ENCODE data around the gene PLB1.

Gene PLB1

DNA sequence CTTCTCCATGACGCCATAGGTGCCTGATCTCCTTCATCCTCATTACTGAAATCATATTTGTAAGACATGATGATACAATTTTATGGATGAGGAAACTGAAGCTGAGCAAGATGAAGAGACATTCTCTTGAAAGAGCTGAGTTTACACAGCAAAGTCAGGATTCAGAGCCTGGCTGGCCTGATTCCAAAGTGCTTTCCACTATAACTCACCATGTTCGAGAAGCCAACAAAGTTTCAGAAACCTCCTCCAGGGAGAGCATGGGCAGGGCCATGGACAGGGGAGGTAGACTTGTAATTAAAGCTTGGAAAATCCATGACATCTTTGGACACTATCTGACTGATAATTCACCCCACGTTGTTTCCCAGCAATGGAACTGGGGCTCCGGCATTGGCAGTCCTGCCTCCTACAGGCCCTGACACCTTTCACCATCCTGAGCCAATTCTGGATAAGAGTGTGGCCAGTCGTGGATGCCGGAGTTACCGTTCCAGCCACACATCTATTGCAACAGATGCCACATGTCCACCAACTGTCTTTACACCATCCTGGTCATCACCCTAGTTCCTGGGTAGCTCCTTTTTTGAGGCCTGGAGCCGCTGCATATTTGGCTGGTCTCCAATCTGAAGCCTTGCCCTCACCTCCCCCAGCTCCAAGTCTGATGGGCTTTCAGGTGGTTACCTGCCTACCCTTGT is 170.8 kb downstream of the PLB1 start:
- no peak overlapping the region for H2BK15ac ChIP-seq (ENCODE audit: low read depth, poor library complexity, severe bottlenecking)
- H4K8ac ChIP-seq (ENCODE audit: low read length): no peak overlapping the region
- peak overlapping the region in 1 of 2 experiments; percentile 45 for H2BK12ac ChIP-seq (ENCODE audit: low read length in 2 of 2)
- no peak overlapping the region for H4K91ac ChIP-seq (ENCODE audit: low read length)
- 98% methylated on average over 8 of the region's 8 CpGs for WGBS
- no peaks in the 10 kb centered on the region for H3K79me1 ChIP-seq (replicated peaks; ENCODE audit: low read length, poor library complexity, severe bottlenecking)
- H3K4me2 ChIP-seq (ENCODE audit: low read length, poor library complexity, severe bottlenecking): no peak overlapping the region
- H3K9ac ChIP-seq (ENCODE audit: low read length): no peak overlapping the region
- no peak overlapping the region for H3K27ac ChIP-seq (ENCODE audit: low read length, poor library complexity, severe bottlenecking)
- H3K23ac ChIP-seq (ENCODE audit: low read length in 2 of 2): no peak overlapping the region
- no peak overlapping the region for H2AFZ ChIP-seq (ENCODE audit: low read depth, low read length)
- H2BK120ac ChIP-seq (ENCODE audit: low read depth, low read length): no peak overlapping the region
- H3K36me3 ChIP-seq (ENCODE audit: control insufficient read depth in 1 of 2, insufficient read depth in 2 of 2, low read depth in 1 of 2, low read length in 2 of 2): no peaks in the 10 kb centered on the region
- peak; percentile 41 for DNase-seq
- H3K4me1 ChIP-seq (ENCODE audit: control insufficient read depth, insufficient read depth, low read depth, low read length): peaks cover 18% of the 10 kb centered on the region
- H2AK5ac ChIP-seq (ENCODE audit: low read length, severe bottlenecking): no peak overlapping the region
- no peak overlapping the region for H3K4ac ChIP-seq (ENCODE audit: low read depth in 1 of 2, low read length in 2 of 2)
- peak overlapping the region in 1 of 2 experiments; percentile 44 for H3K14ac ChIP-seq (ENCODE audit: low read length in 2 of 2)
- no peak overlapping the region for H2BK5ac ChIP-seq (ENCODE audit: low read depth, low read length, poor library complexity, severe bottlenecking)
- H3K9me3 ChIP-seq (ENCODE audit: control insufficient read depth, low read length): no peaks in the 10 kb centered on the region
- no peak overlapping the region for H3K4me3 ChIP-seq (ENCODE audit: insufficient read depth in 1 of 2, low read depth in 1 of 2, low read length in 2 of 2)
- H3K27me3 ChIP-seq (ENCODE audit: control insufficient read depth in 1 of 2, insufficient read depth in 1 of 2, low read length in 2 of 2): no peaks in the 10 kb centered on the region
- peak overlapping the region in 1 of 2 experiments; percentile 41 for H3K18ac ChIP-seq (ENCODE audit: low read depth in 1 of 2, low read length in 2 of 2)

GRCh38 chr2:28667261-28667660 is 171.4 kb downstream of the PLB1 start:
- H3K4me3 ChIP-seq (ENCODE audit: insufficient read depth in 1 of 2, low read depth in 1 of 2, low read length in 2 of 2): no peak overlapping the region
- H3K27me3 ChIP-seq (ENCODE audit: control insufficient read depth in 1 of 2, insufficient read depth in 1 of 2, low read length in 2 of 2): no peaks in the 10 kb centered on the region
- H2AFZ ChIP-seq (ENCODE audit: low read depth, low read length): no peak overlapping the region
- peaks cover 15% of the 10 kb centered on the region for H3K4me1 ChIP-seq (ENCODE audit: control insufficient read depth, insufficient read depth, low read depth, low read length)
- no peak overlapping the region for H3K4me2 ChIP-seq (ENCODE audit: low read length, poor library complexity, severe bottlenecking)
- H3K9me3 ChIP-seq (ENCODE audit: control insufficient read depth, low read length): no peaks in the 10 kb centered on the region
- H3K23ac ChIP-seq (ENCODE audit: low read length in 2 of 2): no peak overlapping the region
- no peak overlapping the region for H2BK5ac ChIP-seq (ENCODE audit: low read depth, low read length, poor library complexity, severe bottlenecking)
- H2BK15ac ChIP-seq (ENCODE audit: low read depth, poor library complexity, severe bottlenecking): no peak overlapping the region
- no peak overlapping the region for H3K14ac ChIP-seq (ENCODE audit: low read length in 2 of 2)
- no peaks in the 10 kb centered on the region for H3K79me1 ChIP-seq (replicated peaks; ENCODE audit: low read length, poor library complexity, severe bottlenecking)
- H2BK12ac ChIP-seq (ENCODE audit: low read length in 2 of 2): peak overlapping the region in 1 of 2 experiments; percentile 37
- H3K9ac ChIP-seq (ENCODE audit: low read length): no peak overlapping the region
- no peak overlapping the region for H4K8ac ChIP-seq (ENCODE audit: low read length)
- no peak overlapping the region for H3K4ac ChIP-seq (ENCODE audit: low read depth in 1 of 2, low read length in 2 of 2)
- H2BK120ac ChIP-seq (ENCODE audit: low read depth, low read length): no peak overlapping the region
- no peak for DNase-seq
- H3K36me3 ChIP-seq (ENCODE audit: control insufficient read depth in 1 of 2, insufficient read depth in 2 of 2, low read depth in 1 of 2, low read length in 2 of 2): no peaks in the 10 kb centered on the region
- 89% methylated on average over 4 of the region's 6 CpGs for WGBS
- peak overlapping the region in 1 of 2 experiments; percentile 6 for H3K18ac ChIP-seq (ENCODE audit: low read depth in 1 of 2, low read length in 2 of 2)
- no peak overlapping the region for H2AK5ac ChIP-seq (ENCODE audit: low read length, severe bottlenecking)
- no peak overlapping the region for H3K27ac ChIP-seq (ENCODE audit: low read length, poor library complexity, severe bottlenecking)
- no peak overlapping the region for H4K91ac ChIP-seq (ENCODE audit: low read length)

GRCh38 chr2:28668106-28668814 is 172.4 kb downstream of the PLB1 start:
- H2AFZ ChIP-seq (ENCODE audit: low read depth, low read length): no peak overlapping the region
- no peaks in the 10 kb centered on the region for H3K79me1 ChIP-seq (replicated peaks; ENCODE audit: low read length, poor library complexity, severe bottlenecking)
- H3K4me3 ChIP-seq (ENCODE audit: insufficient read depth in 1 of 2, low read depth in 1 of 2, low read length in 2 of 2): no peak overlapping the region
- H3K23ac ChIP-seq (ENCODE audit: low read length in 2 of 2): no peak overlapping the region
- no peak overlapping the region for H3K4ac ChIP-seq (ENCODE audit: low read depth in 1 of 2, low read length in 2 of 2)
- no peak overlapping the region for H2BK120ac ChIP-seq (ENCODE audit: low read depth, low read length)
- no peak for DNase-seq
- no peak overlapping the region for H3K14ac ChIP-seq (ENCODE audit: low read length in 2 of 2)
- 96% methylated on average over 4 of the region's 5 CpGs for WGBS
- H4K8ac ChIP-seq (ENCODE audit: low read length): no peak overlapping the region
- H2BK5ac ChIP-seq (ENCODE audit: low read depth, low read length, poor library complexity, severe bottlenecking): no peak overlapping the region
- H3K4me2 ChIP-seq (ENCODE audit: low read length, poor library complexity, severe bottlenecking): no peak overlapping the region
- no peak overlapping the region for H3K18ac ChIP-seq (ENCODE audit: low read depth in 1 of 2, low read length in 2 of 2)
- H3K9ac ChIP-seq (ENCODE audit: low read length): no peak overlapping the region
- no peaks in the 10 kb centered on the region for H3K9me3 ChIP-seq (ENCODE audit: control insufficient read depth, low read length)
- H2AK5ac ChIP-seq (ENCODE audit: low read length, severe bottlenecking): no peak overlapping the region
- no peaks in the 10 kb centered on the region for H3K27me3 ChIP-seq (ENCODE audit: control insufficient read depth in 1 of 2, insufficient read depth in 1 of 2, low read length in 2 of 2)
- no peak overlapping the region for H2BK15ac ChIP-seq (ENCODE audit: low read depth, poor library complexity, severe bottlenecking)
- peak overlapping the region; percentile 10 for H4K91ac ChIP-seq (ENCODE audit: low read length)
- no peak overlapping the region for H3K27ac ChIP-seq (ENCODE audit: low read length, poor library complexity, severe bottlenecking)
- no peaks in the 10 kb centered on the region for H3K36me3 ChIP-seq (ENCODE audit: control insufficient read depth in 1 of 2, insufficient read depth in 2 of 2, low read depth in 1 of 2, low read length in 2 of 2)
- H3K4me1 ChIP-seq (ENCODE audit: control insufficient read depth, insufficient read depth, low read depth, low read length): peaks cover 12% of the 10 kb centered on the region
- H2BK12ac ChIP-seq (ENCODE audit: low read length in 2 of 2): no peak overlapping the region

DNA sequence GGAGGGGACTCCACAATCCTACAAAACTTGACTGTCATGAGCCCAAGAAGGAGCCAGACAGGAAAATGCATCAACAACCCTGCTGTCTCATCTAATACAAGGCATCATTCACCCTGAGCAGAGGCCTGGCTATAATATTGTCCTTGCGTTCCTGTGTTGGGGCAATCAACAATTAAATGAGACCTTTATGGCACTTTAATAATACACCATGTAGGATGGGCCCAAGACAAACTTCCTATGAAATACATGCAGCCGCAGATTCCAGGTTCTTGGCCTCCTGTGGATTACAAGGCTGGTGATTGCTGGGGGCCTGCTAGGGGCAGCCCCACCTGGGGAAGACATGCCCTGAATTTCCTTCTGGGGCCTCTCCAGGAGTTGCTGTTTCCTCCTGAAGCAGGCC is 173.0 kb downstream of the PLB1 start:
- no peak overlapping the region for H2AFZ ChIP-seq (ENCODE audit: low read depth, low read length)
- no peak overlapping the region for H4K91ac ChIP-seq (ENCODE audit: low read length)
- no peak overlapping the region for H3K9ac ChIP-seq (ENCODE audit: low read length)
- no peak overlapping the region for H4K8ac ChIP-seq (ENCODE audit: low read length)
- peaks cover 6% of the 10 kb centered on the region for H3K9me3 ChIP-seq (ENCODE audit: control insufficient read depth, low read length)
- no peaks in the 10 kb centered on the region for H3K36me3 ChIP-seq (ENCODE audit: control insufficient read depth in 1 of 2, insufficient read depth in 2 of 2, low read depth in 1 of 2, low read length in 2 of 2)
- H3K27me3 ChIP-seq (ENCODE audit: control insufficient read depth in 1 of 2, insufficient read depth in 1 of 2, low read length in 2 of 2): no peaks in the 10 kb centered on the region
- H2AK5ac ChIP-seq (ENCODE audit: low read length, severe bottlenecking): no peak overlapping the region
- no peak overlapping the region for H3K4me2 ChIP-seq (ENCODE audit: low read length, poor library complexity, severe bottlenecking)
- 100% methylated on average over 2 of the region's 2 CpGs for WGBS
- H3K18ac ChIP-seq (ENCODE audit: low read depth in 1 of 2, low read length in 2 of 2): no peak overlapping the region
- no peak overlapping the region for H3K14ac ChIP-seq (ENCODE audit: low read length in 2 of 2)
- no peak overlapping the region for H3K27ac ChIP-seq (ENCODE audit: low read length, poor library complexity, severe bottlenecking)
- H2BK15ac ChIP-seq (ENCODE audit: low read depth, poor library complexity, severe bottlenecking): peak overlapping the region; percentile 20
- H3K23ac ChIP-seq (ENCODE audit: low read length in 2 of 2): no peak overlapping the region
- DNase-seq: no peak
- peak overlapping the region in 1 of 2 experiments; percentile 10 for H2BK12ac ChIP-seq (ENCODE audit: low read length in 2 of 2)
- H2BK120ac ChIP-seq (ENCODE audit: low read depth, low read length): no peak overlapping the region
- no peak overlapping the region for H2BK5ac ChIP-seq (ENCODE audit: low read depth, low read length, poor library complexity, severe bottlenecking)
- no peaks in the 10 kb centered on the region for H3K79me1 ChIP-seq (replicated peaks; ENCODE audit: low read length, poor library complexity, severe bottlenecking)
- no peak overlapping the region for H3K4ac ChIP-seq (ENCODE audit: low read depth in 1 of 2, low read length in 2 of 2)
- H3K4me1 ChIP-seq (ENCODE audit: control insufficient read depth, insufficient read depth, low read depth, low read length): peaks cover 12% of the 10 kb centered on the region
- H3K4me3 ChIP-seq (ENCODE audit: insufficient read depth in 1 of 2, low read depth in 1 of 2, low read length in 2 of 2): no peak overlapping the region
